Measurements from ENCODE around the gene EML4. TPM values are rescaled to one million over a fixed set of nuclear protein-coding genes. Genes with fewer than 3 reads are reported as not detected.
"Not testable (repeated sequence)": the region's sequence is repeated elsewhere in the genome, so short reads cannot be mapped to it uniquely, and the experiment has no call there.

The EML4 gene
- total RNA-seq, 1 donor from 2014 or later = 33.7 TPM

DNA sequence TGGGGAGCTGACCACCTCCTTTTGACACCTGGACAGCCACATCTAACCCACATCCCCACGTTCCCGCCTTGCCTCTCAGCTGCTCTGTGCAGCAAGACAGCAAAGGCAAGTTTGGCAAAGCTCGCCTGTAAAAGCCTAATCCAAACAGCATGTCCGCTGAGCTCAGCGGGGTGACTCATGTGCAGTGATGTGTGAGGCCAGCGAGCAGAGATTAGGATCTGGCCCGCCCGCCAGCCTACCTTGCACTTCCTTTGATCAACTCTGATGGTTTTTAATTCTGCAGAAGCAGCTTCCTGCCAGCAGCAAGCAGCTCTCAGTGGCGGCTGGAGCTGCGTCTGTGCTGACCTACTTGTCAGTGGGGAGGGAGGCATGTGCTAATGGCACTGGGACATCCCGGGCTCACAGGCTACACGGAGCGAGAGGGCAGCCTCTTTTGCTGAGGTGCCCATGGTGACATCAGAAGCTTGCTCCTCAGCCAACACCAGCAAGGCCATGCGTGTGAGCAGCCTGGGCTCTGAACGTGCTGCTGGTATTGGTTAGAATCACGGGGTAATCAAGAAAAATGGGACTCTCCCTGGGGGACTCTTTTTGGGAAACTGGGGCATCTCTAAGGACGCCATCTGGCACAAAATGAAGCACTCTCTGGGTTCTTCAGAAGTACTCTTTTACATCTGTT lies 36.0 kb upstream of the EML4 start:
- H3K4me3 ChIP-seq (ENCODE audit: low read depth, low read length) = peak overlapping the region; percentile 19
- peak; percentile 68 for DNase-seq (ENCODE audit: low read depth)
- TF ChIP-seq, protein P1, sequence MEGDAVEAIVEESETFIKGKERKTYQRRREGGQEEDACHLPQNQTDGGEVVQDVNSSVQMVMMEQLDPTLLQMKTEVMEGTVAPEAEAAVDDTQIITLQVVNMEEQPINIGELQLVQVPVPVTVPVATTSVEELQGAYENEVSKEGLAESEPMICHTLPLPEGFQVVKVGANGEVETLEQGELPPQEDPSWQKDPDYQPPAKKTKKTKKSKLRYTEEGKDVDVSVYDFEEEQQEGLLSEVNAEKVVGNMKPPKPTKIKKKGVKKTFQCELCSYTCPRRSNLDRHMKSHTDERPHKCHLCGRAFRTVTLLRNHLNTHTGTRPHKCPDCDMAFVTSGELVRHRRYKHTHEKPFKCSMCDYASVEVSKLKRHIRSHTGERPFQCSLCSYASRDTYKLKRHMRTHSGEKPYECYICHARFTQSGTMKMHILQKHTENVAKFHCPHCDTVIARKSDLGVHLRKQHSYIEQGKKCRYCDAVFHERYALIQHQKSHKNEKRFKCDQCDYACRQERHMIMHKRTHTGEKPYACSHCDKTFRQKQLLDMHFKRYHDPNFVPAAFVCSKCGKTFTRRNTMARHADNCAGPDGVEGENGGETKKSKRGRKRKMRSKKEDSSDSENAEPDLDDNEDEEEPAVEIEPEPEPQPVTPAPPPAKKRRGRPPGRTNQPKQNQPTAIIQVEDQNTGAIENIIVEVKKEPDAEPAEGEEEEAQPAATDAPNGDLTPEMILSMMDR (conservative IDR thresholded peaks at IDR 0.05; ENCODE audit: low read depth, low read length) = no peak

DNA sequence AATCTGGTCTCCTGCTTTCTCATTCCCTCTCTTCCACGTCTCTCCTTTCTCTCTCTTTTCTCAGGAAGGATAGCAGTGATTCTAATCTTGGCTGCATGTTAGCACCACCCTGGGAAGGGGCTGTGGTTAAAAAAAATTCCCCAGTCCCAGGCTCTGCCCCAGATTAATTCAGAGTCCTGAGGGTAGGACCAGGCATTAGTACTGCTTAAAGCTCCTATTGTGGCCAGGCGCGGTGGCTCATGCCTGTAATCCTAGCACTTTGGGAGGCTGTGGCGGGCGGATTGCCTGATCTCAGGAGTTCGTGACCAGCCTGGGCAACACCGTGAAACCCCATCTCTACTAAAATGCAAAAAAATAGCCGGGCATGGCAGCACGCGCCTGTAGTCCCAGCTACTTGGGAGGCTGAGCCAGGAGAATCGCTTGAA lies 35.4 kb upstream of the EML4 start:
- no peak overlapping the region for H3K4me3 ChIP-seq (ENCODE audit: low read depth, low read length)
- DNase-seq (ENCODE audit: low read depth) = no peak
- TF ChIP-seq, protein P1 (conservative IDR thresholded peaks at IDR 0.05; ENCODE audit: low read depth, low read length) = no peak

DNA sequence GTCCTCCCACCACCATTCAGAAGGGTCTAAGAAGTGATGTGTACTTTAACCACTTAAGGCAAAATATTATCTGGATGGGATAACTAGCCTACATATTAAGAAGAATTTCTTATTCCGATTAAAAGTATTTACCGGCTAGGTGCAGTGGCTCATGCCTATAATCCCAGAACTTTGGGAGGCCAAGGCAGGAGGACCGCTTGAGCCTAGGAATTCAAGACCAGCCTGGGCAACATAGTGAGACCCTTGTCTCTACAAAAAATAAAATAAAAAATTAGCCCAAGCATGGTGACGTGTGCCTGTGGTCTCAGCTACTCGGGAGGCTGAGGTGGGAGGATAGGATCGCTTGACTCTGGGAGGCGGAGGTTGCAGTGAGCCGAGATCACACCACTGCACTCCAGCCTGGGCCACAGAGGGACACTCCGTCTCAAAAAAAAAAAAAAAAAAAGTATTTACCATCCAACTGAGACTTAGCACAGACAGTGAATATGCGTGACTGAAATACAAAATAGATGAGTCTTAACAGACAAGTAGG lies 34.7 kb upstream of the EML4 start:
- not testable (repeated sequence) for H3K4me3 ChIP-seq (ENCODE audit: low read depth, low read length); DNase-seq (ENCODE audit: low read depth)

DNA sequence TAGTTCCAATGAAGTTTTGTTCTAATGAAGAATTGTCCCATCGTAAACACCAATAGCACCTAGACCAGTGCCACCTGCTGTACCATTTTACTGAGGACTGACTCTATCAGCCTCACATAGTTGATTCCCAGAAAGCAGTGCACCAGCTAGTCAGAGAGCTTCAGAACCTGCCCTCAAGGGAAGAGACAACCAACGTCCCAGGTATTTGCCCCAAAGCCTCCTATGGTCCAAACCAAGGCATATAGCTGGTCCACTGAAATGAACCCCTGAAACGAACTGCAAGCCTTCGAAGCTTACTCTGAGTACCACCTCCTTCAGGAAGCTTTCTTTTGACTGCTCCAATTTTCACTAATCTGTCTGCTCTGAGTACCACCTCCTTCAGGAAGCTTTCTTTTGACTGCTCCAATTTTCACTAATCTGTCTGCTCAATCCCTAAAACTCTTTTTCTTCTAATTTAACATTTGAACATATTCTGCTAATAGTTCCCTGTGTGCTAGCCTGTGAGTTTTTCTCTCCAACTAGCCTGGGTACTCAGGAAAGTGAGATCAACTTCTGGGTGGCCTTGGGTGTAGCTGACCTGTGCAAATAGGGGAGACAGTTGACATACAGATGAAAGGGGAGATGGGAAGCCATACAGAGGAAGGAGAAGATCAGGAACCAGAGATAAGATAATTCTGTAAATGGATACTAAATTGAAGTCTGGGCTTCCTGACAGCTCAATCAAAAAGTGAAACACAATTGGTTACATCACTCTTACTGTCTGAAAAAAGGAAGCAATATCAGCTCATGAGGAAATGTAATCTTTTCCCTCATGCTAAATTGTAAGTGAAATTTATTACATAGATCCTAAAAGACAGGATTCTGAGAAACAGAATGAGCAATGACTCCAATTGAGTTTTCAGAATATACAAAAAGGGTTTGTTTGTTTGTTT lies 33.5 kb upstream of the EML4 start:
- DNase-seq (ENCODE audit: low read depth) = no peak
- TF ChIP-seq, protein P1 (conservative IDR thresholded peaks at IDR 0.05; ENCODE audit: low read depth, low read length) = no peak
- H3K4me3 ChIP-seq (ENCODE audit: low read depth, low read length) = no peak overlapping the region

DNA sequence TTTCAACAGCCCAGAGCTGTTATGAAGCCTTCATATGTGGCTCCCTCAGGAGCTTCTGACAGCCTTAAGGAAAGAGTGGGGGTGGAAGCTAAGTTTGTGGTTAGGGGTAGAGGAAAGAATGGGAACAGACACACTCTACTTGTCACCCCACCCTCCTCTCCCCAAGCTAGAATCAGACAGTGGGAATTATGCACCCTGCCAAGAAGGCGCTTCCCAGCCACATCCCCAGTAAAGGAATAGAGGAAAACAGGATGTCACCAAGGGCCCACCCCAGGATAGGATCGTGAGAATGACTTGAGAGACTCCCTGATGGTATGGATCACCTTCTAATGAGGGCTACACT lies 32.4 kb upstream of the EML4 start:
- no peak for DNase-seq (ENCODE audit: low read depth)

DNA sequence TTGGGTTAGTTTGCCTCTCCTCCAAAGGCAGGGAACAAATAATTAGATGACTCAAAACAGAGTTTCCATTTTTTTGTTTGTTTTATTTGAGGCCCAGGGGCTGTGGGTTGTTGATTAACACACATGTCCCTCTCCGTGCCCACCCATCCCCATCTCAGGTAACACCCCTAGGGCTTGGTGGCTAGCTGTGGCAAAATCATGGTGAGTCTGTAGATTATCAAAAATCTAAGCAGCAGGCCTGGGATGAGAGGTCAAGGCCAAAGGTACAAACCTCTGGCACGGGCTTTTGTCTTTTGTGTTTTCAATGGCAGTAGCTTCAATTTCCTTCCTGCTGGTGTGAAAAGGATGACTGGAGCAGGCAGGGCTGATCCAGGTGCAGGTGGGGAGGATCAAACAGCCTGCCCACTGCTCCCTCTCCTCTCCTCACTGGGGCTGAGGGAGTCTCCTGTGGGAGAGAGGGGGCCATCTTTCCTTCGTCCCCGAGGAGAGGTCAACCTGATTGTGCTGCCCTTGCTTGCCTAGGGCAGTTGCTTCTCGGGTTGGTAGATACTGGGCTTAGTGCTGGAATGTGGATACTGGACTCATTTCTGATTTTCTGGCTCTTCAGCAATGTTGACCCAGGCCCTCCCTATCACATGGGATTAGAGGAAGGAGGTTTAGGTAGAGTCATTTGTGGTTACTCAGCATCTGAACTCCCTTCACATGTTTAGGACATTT lies 31.9 kb upstream of the EML4 start:
- H3K4me3 ChIP-seq (ENCODE audit: low read depth, low read length) = no peak overlapping the region
- TF ChIP-seq, protein P1 (conservative IDR thresholded peaks at IDR 0.05; ENCODE audit: low read depth, low read length) = no peak
- DNase-seq (ENCODE audit: low read depth) = no peak

More for the DNA sequence above, 32.4 kb upstream of the EML4 start:
- TF ChIP-seq, protein P1 (conservative IDR thresholded peaks at IDR 0.05; ENCODE audit: low read depth, low read length) = no peak
- no peak overlapping the region for H3K4me3 ChIP-seq (ENCODE audit: low read depth, low read length)
